BE2C (cell line): ENCODE measurements around the gene EYA2.
"Not testable (repeated sequence)": the region's sequence is repeated elsewhere in the genome, so short reads cannot be mapped to it uniquely, and the experiment has no call there.

ENCODE experiments used
- DNase-seq: peaks from one replicate; pipeline ENCODE4 v3.0.0-alpha.2; 2020
- H3K27me3 ChIP-seq: fragments of 250-450 bp; sonication (Bioruptor Pico); 2 replicates; pipeline ENCODE4 v1.5.1; 2020; ENCODE audit warnings: mild to moderate bottlenecking
- H3K36me3 ChIP-seq: fragments of 250-450 bp; sonication (Bioruptor Pico); 2 replicates; pipeline ENCODE4 v1.5.1; 2020; ENCODE audit warnings: mild to moderate bottlenecking
- H3K4me1 ChIP-seq: fragments of 250-450 bp; sonication (Bioruptor Pico); 2 replicates; pipeline ENCODE4 v1.5.1; 2020
- H3K4me3 ChIP-seq: 2 replicates; pipeline ENCODE4 v1.5.1; 2011; ENCODE audit warnings: low read depth, low read length
- H3K9me3 ChIP-seq: fragments of 250-450 bp; sonication (Bioruptor Pico); 2 replicates; pipeline ENCODE4 v1.5.1; 2020
- TF ChIP-seq, protein P1 (sequence below): IDR thresholded peaks from 2 replicates; pipeline ENCODE4 v1.5.1; 2012; ENCODE audit warnings: mild to moderate bottlenecking, low read depth, low read length

The EYA2 gene

GRCh38 chr20:46916258-46916603, 21.6 kb downstream of the EYA2 start:
- Histone ChIP-seq H3K36me3 (no peaks in the 10 kb centered on the region), H3K4me1 (no peaks in the 10 kb centered on the region), H3K27me3 (no peaks in the 10 kb centered on the region; the same call in 1 of the 2 replicates), H3K4me3 (no peak overlapping the region), H3K9me3 (no peaks in the 10 kb centered on the region)
- no peak for DNase-seq
- TF ChIP-seq, protein P1, sequence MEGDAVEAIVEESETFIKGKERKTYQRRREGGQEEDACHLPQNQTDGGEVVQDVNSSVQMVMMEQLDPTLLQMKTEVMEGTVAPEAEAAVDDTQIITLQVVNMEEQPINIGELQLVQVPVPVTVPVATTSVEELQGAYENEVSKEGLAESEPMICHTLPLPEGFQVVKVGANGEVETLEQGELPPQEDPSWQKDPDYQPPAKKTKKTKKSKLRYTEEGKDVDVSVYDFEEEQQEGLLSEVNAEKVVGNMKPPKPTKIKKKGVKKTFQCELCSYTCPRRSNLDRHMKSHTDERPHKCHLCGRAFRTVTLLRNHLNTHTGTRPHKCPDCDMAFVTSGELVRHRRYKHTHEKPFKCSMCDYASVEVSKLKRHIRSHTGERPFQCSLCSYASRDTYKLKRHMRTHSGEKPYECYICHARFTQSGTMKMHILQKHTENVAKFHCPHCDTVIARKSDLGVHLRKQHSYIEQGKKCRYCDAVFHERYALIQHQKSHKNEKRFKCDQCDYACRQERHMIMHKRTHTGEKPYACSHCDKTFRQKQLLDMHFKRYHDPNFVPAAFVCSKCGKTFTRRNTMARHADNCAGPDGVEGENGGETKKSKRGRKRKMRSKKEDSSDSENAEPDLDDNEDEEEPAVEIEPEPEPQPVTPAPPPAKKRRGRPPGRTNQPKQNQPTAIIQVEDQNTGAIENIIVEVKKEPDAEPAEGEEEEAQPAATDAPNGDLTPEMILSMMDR, result no peak

DNA sequence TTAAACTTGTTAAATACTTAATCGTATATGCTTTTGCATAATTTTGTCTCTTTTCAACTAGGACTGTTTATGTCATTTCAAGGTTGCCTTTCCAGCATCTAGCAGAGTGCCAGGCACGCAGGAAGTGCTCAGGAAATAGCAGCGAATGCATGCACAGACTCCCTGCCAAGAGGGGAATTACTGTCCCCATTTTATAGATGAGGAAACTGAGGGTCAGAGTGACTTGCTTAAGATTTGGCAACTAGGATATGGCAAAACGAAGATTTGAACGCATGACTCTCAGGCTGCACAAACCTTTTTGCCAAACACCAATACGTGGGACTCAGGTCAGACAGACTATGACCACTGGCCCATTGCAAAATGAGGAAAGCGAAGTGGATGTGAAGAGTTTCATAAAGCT, 22.5 kb downstream of the EYA2 start:
- H3K9me3 ChIP-seq, result no peaks in the 10 kb centered on the region
- no peaks in the 10 kb centered on the region for H3K4me1 ChIP-seq
- TF ChIP-seq, protein P1, result no peak
- H3K4me3 ChIP-seq, result no peak overlapping the region
- DNase-seq, result no peak
- H3K27me3 ChIP-seq, result no peaks in the 10 kb centered on the region
- H3K36me3 ChIP-seq, result no peaks in the 10 kb centered on the region

DNA sequence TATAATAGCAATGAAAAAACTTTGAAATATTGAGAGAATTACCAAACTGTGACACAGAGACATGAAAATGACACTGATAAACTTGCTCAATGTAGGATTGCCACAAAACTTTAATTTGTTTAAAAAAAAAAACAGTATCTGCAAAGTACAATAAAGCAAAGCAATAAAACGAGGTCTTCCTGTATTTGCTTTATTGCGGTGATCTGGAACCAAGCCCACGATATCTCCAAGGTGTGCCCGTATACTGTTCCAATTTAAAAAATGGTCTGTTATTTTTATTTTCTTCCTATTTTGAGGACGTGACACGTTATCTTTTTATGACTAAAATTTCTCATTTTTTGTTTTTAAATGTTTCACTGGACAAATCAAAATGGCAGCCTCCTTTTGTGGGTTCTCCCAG, 25.5 kb downstream of the EYA2 start:
- Histone ChIP-seq H3K27me3 (no peaks in the 10 kb centered on the region), H3K36me3 (no peaks in the 10 kb centered on the region), H3K9me3 (no peaks in the 10 kb centered on the region), H3K4me3 (no peak overlapping the region), H3K4me1 (no peaks in the 10 kb centered on the region)
- TF ChIP-seq, protein P1, result no peak
- DNase-seq, result no peak

DNA sequence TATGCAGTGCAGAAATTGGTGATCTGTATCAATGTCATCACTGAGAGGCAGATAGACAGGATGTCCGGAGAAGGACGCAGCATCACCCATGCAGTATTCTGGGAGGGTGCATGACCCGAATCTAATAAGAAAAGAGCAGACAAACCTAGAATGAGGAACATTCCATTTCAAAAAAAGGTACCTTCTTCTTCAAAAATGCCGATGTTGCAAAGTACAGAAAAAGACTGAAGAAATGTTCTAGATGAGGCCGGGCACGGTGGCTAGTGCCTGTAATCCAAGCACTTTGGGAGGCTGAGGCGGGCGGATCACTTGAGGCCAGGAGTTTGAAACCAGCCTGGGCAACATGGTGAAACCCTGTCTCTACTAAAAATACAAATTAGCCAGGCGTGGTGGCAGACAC, 28.2 kb downstream of the EYA2 start:
- H3K4me1 ChIP-seq, DNase-seq, H3K9me3 ChIP-seq, H3K4me3 ChIP-seq, H3K36me3 ChIP-seq, H3K27me3 ChIP-seq: not testable (repeated sequence)

DNA sequence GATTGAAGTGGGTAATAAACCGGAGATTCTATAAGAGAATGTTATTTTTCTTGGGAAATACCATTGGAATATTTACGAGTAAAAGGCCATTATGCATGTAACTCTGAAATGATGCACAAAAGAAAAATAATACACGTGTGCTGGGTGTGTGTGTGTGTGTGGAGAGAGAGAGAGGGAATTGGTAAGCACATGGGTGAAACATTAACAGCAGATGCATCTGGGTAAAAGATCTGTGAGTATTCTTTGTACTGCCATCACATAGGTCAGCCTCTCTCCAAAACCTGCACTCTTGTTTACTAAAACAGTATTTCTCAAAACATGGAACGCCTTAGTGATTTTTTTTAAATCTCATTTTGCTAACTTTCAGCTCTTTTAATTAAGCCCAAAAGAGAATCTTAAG, 28.9 kb downstream of the EYA2 start:
- no peaks in the 10 kb centered on the region; the same call in 1 of the 2 replicates for H3K27me3 ChIP-seq
- no peak for DNase-seq
- no peaks in the 10 kb centered on the region for H3K9me3 ChIP-seq
- H3K36me3 ChIP-seq, result no peaks in the 10 kb centered on the region
- H3K4me1 ChIP-seq, result no peaks in the 10 kb centered on the region
- H3K4me3 ChIP-seq, result no peak overlapping the region
- TF ChIP-seq, protein P1, result no peak

DNA sequence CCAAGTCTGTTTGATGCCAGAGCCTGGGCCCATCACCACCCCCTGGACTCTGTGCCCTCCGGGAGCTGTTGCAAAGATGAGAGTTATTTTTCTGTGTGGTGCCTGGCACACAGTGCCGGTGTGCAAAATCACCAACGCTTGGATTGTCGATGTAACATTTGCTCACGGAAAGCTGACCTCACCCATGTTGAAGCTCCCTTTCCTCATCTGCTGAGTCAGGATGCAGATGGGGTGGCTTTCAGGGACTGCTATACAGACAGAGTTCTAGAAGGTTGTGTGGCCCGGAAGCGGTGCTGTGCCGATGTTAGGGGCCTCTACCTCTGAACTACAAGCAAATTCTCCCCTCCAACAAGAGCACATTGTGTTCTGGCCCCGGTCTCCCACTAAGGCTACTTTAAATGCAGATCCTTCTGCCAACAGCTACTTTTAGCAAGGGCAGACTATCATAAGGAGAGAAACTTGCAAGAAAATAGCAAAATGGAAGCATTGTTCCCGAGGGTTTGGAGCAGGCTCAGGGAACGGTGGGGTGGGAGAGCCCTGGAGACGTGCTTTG, 34.0 kb downstream of the EYA2 start:
- no peak for DNase-seq
- no peaks in the 10 kb centered on the region for H3K4me1 ChIP-seq
- H3K27me3 ChIP-seq, result no peaks in the 10 kb centered on the region; the same call in 1 of the 2 replicates
- H3K4me3 ChIP-seq, result no peak overlapping the region
- no peaks in the 10 kb centered on the region for H3K9me3 ChIP-seq
- H3K36me3 ChIP-seq, result no peaks in the 10 kb centered on the region
- TF ChIP-seq, protein P1, result no peak

DNA sequence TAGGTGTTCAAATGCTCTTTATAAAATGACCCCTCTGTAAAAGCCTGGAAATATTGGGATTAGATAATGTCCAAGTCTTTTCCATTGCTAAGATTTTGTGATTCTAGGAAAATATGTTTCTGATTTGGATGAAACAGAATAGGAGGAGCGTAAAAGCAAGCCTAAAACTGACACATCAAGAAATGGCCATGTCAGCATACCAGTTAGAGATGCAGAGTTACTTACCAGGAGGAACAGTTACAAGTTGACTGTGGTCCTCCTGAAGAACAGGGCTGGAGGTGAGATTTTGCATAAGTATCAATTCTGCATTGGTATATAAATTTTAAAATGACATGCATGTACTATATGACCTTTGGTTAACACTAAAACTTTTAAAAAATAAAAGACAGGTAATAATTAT, 35.3 kb downstream of the EYA2 start:
- H3K4me3 ChIP-seq, result no peak overlapping the region
- no peak for DNase-seq
- H3K4me1 ChIP-seq, result no peaks in the 10 kb centered on the region
- no peaks in the 10 kb centered on the region for H3K36me3 ChIP-seq
- no peaks in the 10 kb centered on the region for H3K9me3 ChIP-seq
- TF ChIP-seq, protein P1, result no peak
- no peaks in the 10 kb centered on the region; the same call in 1 of the 2 replicates for H3K27me3 ChIP-seq
